ENCODE data around the gene PAFAH1B2. TPM values are rescaled to one million over a fixed set of nuclear protein-coding genes. Genes with fewer than 3 reads are reported as not detected.

PAFAH1B2 gene
- total RNA-seq, 6 experiments from 2014 or later: 113 to 130 (median 122) TPM

- no peak for TF ChIP-seq CTCF (IDR thresholded peaks at IDR 0.05)
- Mint-ChIP-seq H3K4me3 (no peak overlapping the region), H3K27ac (peak overlapping the region; percentile 50; the same call in 1 of the 2 replicates), H3K4me1 (ENCODE audit: low read depth) (peaks cover 18% of the 10 kb centered on the region), H3K36me3 (ENCODE audit: low read depth) (peaks cover 26% of the 10 kb centered on the region), H3K9me3 (no peaks in the 10 kb centered on the region), H3K27me3 (ENCODE audit: insufficient read depth) (peaks cover 8% of the 10 kb centered on the region; the same call in 1 of the 2 replicates)
- no peak for DNase-seq
These were observed 28.8 kb downstream of the PAFAH1B2 start for GRCh38 chr11:117172724-117173421.

GRCh38 chr11:117175104-117175503, 31.0 kb downstream of the PAFAH1B2 start:
- Mint-ChIP-seq H3K4me1 (ENCODE audit: low read depth) (peaks cover 34% of the 10 kb centered on the region), H3K27ac (no peak overlapping the region), H3K4me3 (no peak overlapping the region), H3K36me3 (ENCODE audit: low read depth) (peaks cover 15% of the 10 kb centered on the region), H3K9me3 (no peaks in the 10 kb centered on the region), H3K27me3 (ENCODE audit: insufficient read depth) (peaks cover 8% of the 10 kb centered on the region; the same call in 1 of the 2 replicates)
- no peak for DNase-seq
- no peak for TF ChIP-seq CTCF (IDR thresholded peaks at IDR 0.05)

- Mint-ChIP-seq H3K4me1 (ENCODE audit: low read depth) (peaks cover 40% of the 10 kb centered on the region), H3K36me3 (ENCODE audit: low read depth) (peaks cover 13% of the 10 kb centered on the region), H3K27ac (no peak overlapping the region), H3K27me3 (ENCODE audit: insufficient read depth) (peaks cover 8% of the 10 kb centered on the region; the same call in 1 of the 2 replicates), H3K9me3 (no peaks in the 10 kb centered on the region), H3K4me3 (no peak overlapping the region)
- TF ChIP-seq CTCF (IDR thresholded peaks at IDR 0.05): no peak
- DNase-seq: no peak
These were observed 31.7 kb downstream of the PAFAH1B2 start for GRCh38 chr11:117175781-117176180.

GRCh38 chr11:117176186-117176585, 32.1 kb downstream of the PAFAH1B2 start:
- Mint-ChIP-seq H3K27ac (no peak overlapping the region), H3K9me3 (no peaks in the 10 kb centered on the region), H3K36me3 (ENCODE audit: low read depth) (peaks cover 9% of the 10 kb centered on the region), H3K27me3 (ENCODE audit: insufficient read depth) (peaks cover 8% of the 10 kb centered on the region; the same call in 1 of the 2 replicates), H3K4me1 (ENCODE audit: low read depth) (peaks cover 44% of the 10 kb centered on the region), H3K4me3 (no peak overlapping the region)
- DNase-seq: no peak
- no peak for TF ChIP-seq CTCF (IDR thresholded peaks at IDR 0.05)

- Mint-ChIP-seq H3K4me1 (ENCODE audit: low read depth) (peaks cover 41% of the 10 kb centered on the region), H3K9me3 (no peaks in the 10 kb centered on the region), H3K27ac (peak overlapping the region; percentile 88), H3K4me3 (peak overlapping the region; percentile 98), H3K27me3 (ENCODE audit: insufficient read depth) (peaks cover 8% of the 10 kb centered on the region; the same call in 1 of the 2 replicates), H3K36me3 (ENCODE audit: low read depth) (no peaks in the 10 kb centered on the region; the same call in none of the 2 replicates)
- no peak for TF ChIP-seq CTCF (IDR thresholded peaks at IDR 0.05)
- DNase-seq: no peak
These were observed 33.6 kb downstream of the PAFAH1B2 start for GRCh38 chr11:117177534-117178209.
